GM12878 (cell line): Measurements from ENCODE around the gene SSH3. TPM values are rescaled to one million over a fixed set of nuclear protein-coding genes. Genes with fewer than 3 reads are reported as not detected.

ENCODE experiments used
- ATAC-seq: fragments of 200-7000 bp; cut with Tn5 transposase; 3 replicates; pipeline ENCODE4 v1.9.1; 2020; ENCODE audit warnings: mild to moderate bottlenecking, moderate library complexity
- BruUV-seq: library from RNA; stranded (reverse); fragments of 400-500 nt; replicated peaks from 2 replicates; lab custom pipeline; 2021; lab: Mats Ljungman, UMichigan
- CTCF ChIA-PET: fragments of 300-600 bp; sonication (Branson Sonifier 250); formaldehyde crosslinking; extraction: SDS; loops from one replicate; lab custom pipeline; 2021; ENCODE audit warnings: inconsistent platforms; lab: Yijun Ruan, JAX
- POLR2A ChIA-PET: fragments of 350-600 bp; formaldehyde crosslinking; extraction: SDS; loops from one replicate; lab custom pipeline; 2021; ENCODE audit warnings: inconsistent platforms; lab: Charles Lee
- RAD21 ChIA-PET: fragments of 300-600 bp; sonication (Branson Sonifier 250); formaldehyde crosslinking; loops from one replicate; lab custom pipeline; 2023; ENCODE audit warnings: antibody characterized with exemption; ENCODE audit not compliant: unreplicated experiment; lab: Charles Lee
- SMC1A ChIA-PET: fragments of 300-600 bp; sonication (Branson Sonifier 250); formaldehyde crosslinking; loops from one replicate; lab custom pipeline; 2023; ENCODE audit not compliant: unreplicated experiment, uncharacterized antibody; lab: Charles Lee
- DNase-seq: peaks from one replicate; pipeline ENCODE4 v3.0.0-alpha.2; 2011; ENCODE audit warnings: low read depth, low spot score
- FAIRE-seq: peaks from 3 replicates; lab custom pipeline; 2011; peaks lifted over from hg19 to GRCh38; lab: Jason Lieb, UNC
- H2AFZ ChIP-seq: 2 replicates; pipeline ENCODE4 v1.6.0; 2011; ENCODE audit warnings: low read depth, low read length, control low read depth; ENCODE audit not compliant: control insufficient read depth
- H3K27ac ChIP-seq: 2 replicates; pipeline ENCODE4 v1.5.1; 2011; ENCODE audit warnings: control low read depth; ENCODE audit not compliant: control insufficient read depth, insufficient read depth
- H3K27me3 ChIP-seq, 2 experiments: replicated peaks in 1 of 2; 2 replicates each; pipeline versions ENCODE4 v1.6.0 to v1.6.1; 2011; ENCODE audit warnings: low read length in 1 of 2; ENCODE audit not compliant: control insufficient read depth in 2 of 2, insufficient read depth in 2 of 2
- H3K36me3 ChIP-seq, 2 experiments: 2 replicates each; pipeline ENCODE4 v1.5.1; 2011; ENCODE audit warnings: low read length in 1 of 2; ENCODE audit not compliant: control insufficient read depth in 2 of 2, insufficient read depth in 2 of 2
- H3K4me1 ChIP-seq: 2 replicates; pipeline ENCODE4 v1.6.1; 2011; ENCODE audit warnings: mild to moderate bottlenecking, low read length, moderate library complexity, mixed read lengths; ENCODE audit not compliant: control insufficient read depth, insufficient read depth
- H3K4me2 ChIP-seq: 2 replicates; pipeline ENCODE4 v1.6.0; 2011; ENCODE audit warnings: control low read depth; ENCODE audit not compliant: control insufficient read depth, insufficient read depth
- H3K4me3 ChIP-seq: fragments of 200-600 bp; sonication (generic); 2 replicates; pipeline ENCODE4 v1.5.1; 2016
- H3K79me2 ChIP-seq: 2 replicates; pipeline ENCODE4 v1.6.0; 2011; ENCODE audit warnings: low read length; ENCODE audit not compliant: control insufficient read depth, insufficient read depth
- H3K9ac ChIP-seq: 2 replicates; pipeline ENCODE4 v1.8.0; 2011; ENCODE audit warnings: low read length, control low read depth, mixed read lengths; ENCODE audit not compliant: control insufficient read depth, insufficient read depth
- H3K9me3 ChIP-seq: replicated peaks from 3 replicates; pipeline ENCODE4 v1.5.1; 2011; ENCODE audit warnings: mild to moderate bottlenecking, low read length; ENCODE audit not compliant: control insufficient read depth, insufficient read depth
- H4K20me1 ChIP-seq: 2 replicates; pipeline ENCODE4 v1.6.0; 2011; ENCODE audit not compliant: control insufficient read depth, insufficient read depth
- CREB1 ChIP-seq: IDR thresholded peaks from 2 replicates; pipeline ENCODE4 v1.6.1; 2012; ENCODE audit warnings: low read depth, mild to moderate bottlenecking, inconsistent platforms
- EGR1 ChIP-seq, 2 experiments: IDR thresholded peaks; 1 replicate in 1 of 2; 2 replicates in 1 of 2; pipeline ENCODE4 v1.6.1; 2011 to 2012; ENCODE audit warnings: low read depth in 2 of 2, low read length in 2 of 2, borderline replicate concordance in 1 of 2, mild to moderate bottlenecking in 1 of 2, moderate library complexity in 1 of 2
- FOS ChIP-seq: IDR thresholded peaks from 3 replicates; pipeline ENCODE4 v1.6.1; 2011; ENCODE audit warnings: borderline replicate concordance; ENCODE audit not compliant: insufficient read length; ENCODE audit errors: extremely low read depth
- FOXM1 ChIP-seq: IDR thresholded peaks from 2 replicates; pipeline ENCODE4 v1.6.1; 2012; ENCODE audit warnings: low read depth, mild to moderate bottlenecking, inconsistent platforms, low read length, moderate library complexity
- JUND ChIP-seq: IDR thresholded peaks from 2 replicates; pipeline ENCODE4 v1.6.1; 2012; ENCODE audit warnings: low read depth, mild to moderate bottlenecking, low read length, improper control_type of control experiment, moderate library complexity
- SMAD1 ChIP-seq: fragments of 450-650 bp; IDR thresholded peaks from 2 replicates; pipeline ENCODE4 v1.6.1; 2018; ENCODE audit warnings: mild to moderate bottlenecking, low read depth; ENCODE audit not compliant: partially characterized antibody
- SMC3 ChIP-seq: IDR thresholded peaks from 2 replicates; pipeline ENCODE4 v1.6.1; 2011; ENCODE audit warnings: low read length, improper control_type of control experiment, borderline replicate concordance
- SRF ChIP-seq, 2 experiments: IDR thresholded peaks; 2 replicates each; pipeline ENCODE4 v1.6.1; 2011; ENCODE audit warnings: low read depth in 2 of 2, low read length in 2 of 2, mild to moderate bottlenecking in 1 of 2, moderate library complexity in 1 of 2
- SUPT20H ChIP-seq: IDR thresholded peaks from 2 replicates; pipeline ENCODE4 v1.6.1; 2011; ENCODE audit warnings: low read depth, mild to moderate bottlenecking, low read length, moderate library complexity, borderline replicate concordance; ENCODE audit not compliant: control insufficient read depth
- TARDBP ChIP-seq: IDR thresholded peaks from 2 replicates; pipeline ENCODE4 v1.6.1; 2016; ENCODE audit warnings: borderline replicate concordance
- TCF12 ChIP-seq: IDR thresholded peaks from 2 replicates; pipeline ENCODE4 v1.6.1; 2011; ENCODE audit warnings: low read depth, mild to moderate bottlenecking, low read length
- WGBS: methylation state at CpG from one replicate; pipeline ENCODE4 v1.1.6; 2016; ENCODE audit warnings: low lambda C conversion rate; ENCODE audit not compliant: insufficient replicate concordance, insufficient coverage; ENCODE audit errors: missing lambda C conversion rate; 5-methylcytosine and 5-hydroxymethylcytosine counted together
- in situ Hi-C: fragments of 300-500 bp; cut with MboI; formaldehyde crosslinking; loops from 9 replicates; pipeline ENCODE4 v1.14.3; 2018; ENCODE audit warnings: mixed read lengths
- intact Hi-C: fragments of 100-400 bp; cut with micrococcal nuclease; formaldehyde crosslinking; loops from one replicate; pipeline ENCODE4 v1.14.2; 2022; ENCODE audit not compliant: unreplicated experiment
- polyA plus RNA-seq, 11 experiments: library from polyadenylated mRNA; depleted of rRNA in 4 of 11; unstranded in 6 of 11; stranded (reverse) in 5 of 11; fragments of >200 nt; fragmentation: Nextera tagmentation in 4 of 11; fragmentation: Illumina TruSeq in 1 of 11; extraction: Ambion mirVana in 4 of 11; extraction: Trizol in 1 of 11; gene quantifications; 1 replicate in 1 of 11; 2 replicates in 10 of 11; pipeline versions ENCODE4 v1.2.1 to v1.2.3, GENCODE V29; 2011 to 2016; ENCODE audit warnings: inconsistent platforms in 2 of 11, missing spikeins in 2 of 11, low read depth in 1 of 11
- total RNA-seq, 4 experiments: library from RNA; depleted of rRNA in 3 of 4; stranded (reverse); fragments of >200 nt in 3 of 4; fragmentation: Illumina TruSeq in 1 of 4; extraction: Trizol in 1 of 4; gene quantifications; 2 replicates each; pipeline versions ENCODE4 v1.2.1 to v1.2.3, GENCODE V29; 2013 to 2021
- TF ChIP-seq, protein P1 (sequence below): IDR thresholded peaks from 2 replicates; pipeline ENCODE4 v1.6.1; 2011; ENCODE audit warnings: low read depth, mild to moderate bottlenecking, low read length, moderate library complexity, borderline replicate concordance; ENCODE audit errors: extremely low read depth
- TF ChIP-seq, protein P2 (sequence below): IDR thresholded peaks from 2 replicates; pipeline ENCODE4 v1.6.1; 2011; ENCODE audit warnings: borderline replicate concordance, low read depth, mild to moderate bottlenecking, moderate library complexity, mixed read lengths, low read length; ENCODE audit not compliant: insufficient read depth; ENCODE audit errors: extremely low read length
- TF ChIP-seq, protein P3 (sequence below): fragments of 450-650 bp; IDR thresholded peaks from 2 replicates; pipeline ENCODE4 v1.6.1; 2017; ENCODE audit warnings: mild to moderate bottlenecking
- TF ChIP-seq, protein P4 (sequence below): fragments of 450-650 bp; IDR thresholded peaks from 2 replicates; pipeline ENCODE4 v1.6.1; 2018; ENCODE audit warnings: mild to moderate bottlenecking, low read depth, moderate library complexity; ENCODE audit not compliant: partially characterized antibody

The SSH3 gene
- total and polyA plus RNA-seq, 10 of the 15 experiments (the other 5 are each of a cell fraction or from before 2014, with no cell fraction given): 0.05 to 0.83 (median 0.28) TPM; not detected in 3

DNA sequence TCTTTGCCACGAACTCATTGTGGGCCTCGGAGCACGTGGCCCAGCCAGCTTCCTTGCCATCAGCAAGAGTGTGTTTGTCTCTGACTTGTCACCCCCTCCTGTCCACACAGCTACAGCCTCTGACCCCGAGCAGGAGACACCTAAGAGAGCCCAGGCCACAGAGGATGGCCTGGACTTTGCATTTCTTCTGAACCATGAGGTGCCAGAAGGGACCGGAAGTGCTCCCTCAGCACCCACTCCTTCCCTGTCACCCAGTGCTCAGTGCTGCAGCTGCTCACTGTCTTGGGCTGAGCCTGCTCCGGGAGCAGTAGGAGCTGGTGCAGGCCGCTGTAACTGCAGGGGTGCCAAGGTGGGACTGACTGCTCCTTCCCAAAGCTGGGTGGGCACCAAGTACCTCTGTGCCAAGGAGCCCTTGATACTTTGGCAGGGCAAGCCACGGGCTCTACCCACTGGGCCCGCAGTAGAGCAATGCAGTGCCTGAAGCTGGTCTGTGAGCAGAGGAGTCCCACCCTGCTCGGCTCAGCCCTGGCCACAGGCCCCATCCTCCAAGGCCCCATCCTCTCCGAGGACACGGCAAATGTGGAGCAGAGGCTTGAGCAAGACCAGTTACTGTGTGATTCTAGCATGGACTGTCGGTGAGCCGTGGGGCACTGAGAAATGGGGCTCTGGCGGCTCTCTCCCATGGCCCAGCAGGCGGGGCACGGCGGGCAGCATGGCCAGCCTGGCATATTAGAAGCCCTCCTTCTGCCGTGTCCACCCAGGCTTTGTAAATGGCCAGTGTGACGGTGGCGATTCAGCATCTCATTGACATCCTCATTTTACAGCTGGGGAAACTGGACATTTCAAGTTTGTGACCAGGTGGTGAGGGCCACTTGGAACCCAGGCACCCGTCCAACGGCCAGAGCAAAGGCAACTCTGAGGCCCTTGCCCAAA is 30.7 kb upstream of the SSH3 start:
- peak; percentile 38 for ATAC-seq
- ChIA-PET CTCF (interaction anchor here (1.0 to 4.9 kb wide), 9 partner anchors 15 to 112 kb away, joined by 3 to 31 read pairs (median 7); partner anchors contain the start of gene POLD4), SMC1A (interaction anchor here (1.0 to 6.1 kb wide), 4 partner anchors 15 to 110 kb away, joined by 3 to 35 read pairs (median 4); partner anchors contain the start of gene ANKRD13D), RAD21 (interaction anchor here (0.7 to 6.6 kb wide), 6 partner anchors 16 to 109 kb away, joined by 3 to 33 read pairs (median 10); partner anchors contain the start of genes ANKRD13D and POLD4), POLR2A (interaction anchor here (0.6 to 2.9 kb wide), 9 partner anchors 15 to 363 kb away, joined by 3 to 17 read pairs (median 4); partner anchors contain the start of genes ANKRD13D and POLD4)
- H3K79me2 ChIP-seq: peaks cover 100% of the 10 kb centered on the region
- no peaks in the 10 kb centered on the region for H3K27me3 ChIP-seq
- H2AFZ ChIP-seq: no peak overlapping the region
- peak overlapping the region; percentile 81 for H3K4me3 ChIP-seq
- H3K9ac ChIP-seq: peak overlapping the region; percentile 77
- FAIRE-seq: no peak
- DNase-seq: no peak
- peaks cover 14 to 18% of the 10 kb centered on the region in 2 experiments; a peak in 3 of 4 replicates for H3K36me3 ChIP-seq
- peak overlapping the region; percentile 100 for H3K4me2 ChIP-seq
- intact Hi-C loops: no loop called here
- in situ Hi-C loops: no loop called here
- peak overlapping the region; percentile 98 for H3K27ac ChIP-seq
- no TSS peak for BruUV-seq
- peaks cover 80% of the 10 kb centered on the region for H3K4me1 ChIP-seq
- H4K20me1 ChIP-seq: no peaks in the 10 kb centered on the region
- WGBS: 14% methylated on average over 23 of the region's 23 CpGs
- H3K9me3 ChIP-seq: no peaks in the 10 kb centered on the region
- no peak for TF ChIP-seq EGR1 (IDR thresholded peaks at IDR 0.05; ENCODE audit: borderline replicate concordance in 1 of 2, low read depth in 2 of 2, low read length in 2 of 2)
- TF ChIP-seq JUND: no peak
- no peak for TF ChIP-seq SRF (IDR thresholded peaks at IDR 0.05; ENCODE audit: low read depth in 2 of 2, low read length in 2 of 2)
- TF ChIP-seq, protein P1, sequence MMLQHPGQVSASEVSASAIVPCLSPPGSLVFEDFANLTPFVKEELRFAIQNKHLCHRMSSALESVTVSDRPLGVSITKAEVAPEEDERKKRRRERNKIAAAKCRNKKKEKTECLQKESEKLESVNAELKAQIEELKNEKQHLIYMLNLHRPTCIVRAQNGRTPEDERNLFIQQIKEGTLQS: no peak
- no peak for TF ChIP-seq FOXM1
- TF ChIP-seq TCF12: peak; percentile 50; the same call in 1 of the 2 replicates
- no peak for TF ChIP-seq TARDBP
- TF ChIP-seq, protein P2, sequence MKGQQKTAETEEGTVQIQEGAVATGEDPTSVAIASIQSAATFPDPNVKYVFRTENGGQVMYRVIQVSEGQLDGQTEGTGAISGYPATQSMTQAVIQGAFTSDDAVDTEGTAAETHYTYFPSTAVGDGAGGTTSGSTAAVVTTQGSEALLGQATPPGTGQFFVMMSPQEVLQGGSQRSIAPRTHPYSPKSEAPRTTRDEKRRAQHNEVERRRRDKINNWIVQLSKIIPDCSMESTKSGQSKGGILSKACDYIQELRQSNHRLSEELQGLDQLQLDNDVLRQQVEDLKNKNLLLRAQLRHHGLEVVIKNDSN: peak; percentile 28
- no peak for TF ChIP-seq FOS
- TF ChIP-seq CREB1: no peak
- no peak for TF ChIP-seq SUPT20H
- no peak for TF ChIP-seq SMAD1
- TF ChIP-seq, protein P3, sequence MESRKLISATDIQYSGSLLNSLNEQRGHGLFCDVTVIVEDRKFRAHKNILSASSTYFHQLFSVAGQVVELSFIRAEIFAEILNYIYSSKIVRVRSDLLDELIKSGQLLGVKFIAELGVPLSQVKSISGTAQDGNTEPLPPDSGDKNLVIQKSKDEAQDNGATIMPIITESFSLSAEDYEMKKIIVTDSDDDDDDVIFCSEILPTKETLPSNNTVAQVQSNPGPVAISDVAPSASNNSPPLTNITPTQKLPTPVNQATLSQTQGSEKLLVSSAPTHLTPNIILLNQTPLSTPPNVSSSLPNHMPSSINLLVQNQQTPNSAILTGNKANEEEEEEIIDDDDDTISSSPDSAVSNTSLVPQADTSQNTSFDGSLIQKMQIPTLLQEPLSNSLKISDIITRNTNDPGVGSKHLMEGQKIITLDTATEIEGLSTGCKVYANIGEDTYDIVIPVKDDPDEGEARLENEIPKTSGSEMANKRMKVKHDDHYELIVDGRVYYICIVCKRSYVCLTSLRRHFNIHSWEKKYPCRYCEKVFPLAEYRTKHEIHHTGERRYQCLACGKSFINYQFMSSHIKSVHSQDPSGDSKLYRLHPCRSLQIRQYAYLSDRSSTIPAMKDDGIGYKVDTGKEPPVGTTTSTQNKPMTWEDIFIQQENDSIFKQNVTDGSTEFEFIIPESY: no peak
- TF ChIP-seq SMC3: no peak
- TF ChIP-seq, protein P4, sequence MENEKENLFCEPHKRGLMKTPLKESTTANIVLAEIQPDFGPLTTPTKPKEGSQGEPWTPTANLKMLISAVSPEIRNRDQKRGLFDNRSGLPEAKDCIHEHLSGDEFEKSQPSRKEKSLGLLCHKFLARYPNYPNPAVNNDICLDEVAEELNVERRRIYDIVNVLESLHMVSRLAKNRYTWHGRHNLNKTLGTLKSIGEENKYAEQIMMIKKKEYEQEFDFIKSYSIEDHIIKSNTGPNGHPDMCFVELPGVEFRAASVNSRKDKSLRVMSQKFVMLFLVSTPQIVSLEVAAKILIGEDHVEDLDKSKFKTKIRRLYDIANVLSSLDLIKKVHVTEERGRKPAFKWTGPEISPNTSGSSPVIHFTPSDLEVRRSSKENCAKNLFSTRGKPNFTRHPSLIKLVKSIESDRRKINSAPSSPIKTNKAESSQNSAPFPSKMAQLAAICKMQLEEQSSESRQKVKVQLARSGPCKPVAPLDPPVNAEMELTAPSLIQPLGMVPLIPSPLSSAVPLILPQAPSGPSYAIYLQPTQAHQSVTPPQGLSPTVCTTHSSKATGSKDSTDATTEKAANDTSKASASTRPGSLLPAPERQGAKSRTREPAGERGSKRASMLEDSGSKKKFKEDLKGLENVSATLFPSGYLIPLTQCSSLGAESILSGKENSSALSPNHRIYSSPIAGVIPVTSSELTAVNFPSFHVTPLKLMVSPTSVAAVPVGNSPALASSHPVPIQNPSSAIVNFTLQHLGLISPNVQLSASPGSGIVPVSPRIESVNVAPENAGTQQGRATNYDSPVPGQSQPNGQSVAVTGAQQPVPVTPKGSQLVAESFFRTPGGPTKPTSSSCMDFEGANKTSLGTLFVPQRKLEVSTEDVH: no peak
